WTC11 (cell line): ENCODE results near the gene MAB21L4. TPM values are rescaled to one million over a fixed set of nuclear protein-coding genes. Genes with fewer than 3 reads are reported as not detected.

Source experiments
- ATAC-seq: fragments of 200-7000 bp; cut with Tn5 transposase; 2 replicates; pipeline ENCODE4 v1.10.0; 2021; ENCODE audit warnings: mild to moderate bottlenecking, moderate library complexity
- CTCF ChIA-PET: fragments of 300-600 bp; sonication (Branson Sonifier 250); formaldehyde crosslinking; loops from one replicate; lab custom pipeline; 2021; ENCODE audit warnings: antibody characterized with exemption; lab: Charles Lee
- POLR2A ChIA-PET: fragments of 350-600 bp; sonication (Branson Sonifier 250); formaldehyde crosslinking; loops from one replicate; lab custom pipeline; 2021; ENCODE audit warnings: antibody characterized with exemption; lab: Charles Lee
- DNase-seq: peaks from one replicate; pipeline ENCODE4 v3.0.0; 2021; ENCODE audit warnings: low spot score
- H3K27ac Mint-ChIP-seq: 2 replicates; pipeline ENCODE4 v1.8.0; 2021; ENCODE audit warnings: mixed read lengths
- H3K27me3 Mint-ChIP-seq: 2 replicates; pipeline ENCODE4 v1.8.0; 2021; ENCODE audit warnings: low read depth, mild to moderate bottlenecking, moderate library complexity, mixed read lengths
- H3K36me3 Mint-ChIP-seq: 2 replicates; pipeline ENCODE4 v1.8.0; 2021; ENCODE audit warnings: mixed read lengths
- H3K4me1 Mint-ChIP-seq: 2 replicates; pipeline ENCODE4 v1.8.0; 2022; ENCODE audit warnings: mixed read lengths
- H3K4me3 Mint-ChIP-seq: 2 replicates; pipeline ENCODE4 v1.8.0; 2021; ENCODE audit warnings: mild to moderate bottlenecking, moderate library complexity, mixed read lengths
- H3K9me3 Mint-ChIP-seq: 2 replicates; pipeline ENCODE4 v1.8.0; 2021; ENCODE audit warnings: mixed read lengths
- ELF4 ChIP-seq: sonication (generic); formaldehyde crosslinking; IDR thresholded peaks from 2 replicates; pipeline ENCODE4 v1.8.1; 2022; ENCODE audit warnings: low read depth, mild to moderate bottlenecking, moderate library complexity, missing genetic modification reagents
- EMX1 ChIP-seq: fragments of 250-450 bp; sonication (Bioruptor Pico); IDR thresholded peaks from 2 replicates; pipeline ENCODE4 v1.8.0; 2021; ENCODE audit warnings: mild to moderate bottlenecking
- GABPB1 ChIP-seq: sonication (generic); formaldehyde crosslinking; IDR thresholded peaks from 2 replicates; pipeline ENCODE4 v1.8.1; 2023; ENCODE audit warnings: mild to moderate bottlenecking, missing genetic modification reagents
- GRHL2 ChIP-seq: fragments of 250-450 bp; sonication (Bioruptor Pico); IDR thresholded peaks from 2 replicates; pipeline ENCODE4 v1.8.0; 2022; ENCODE audit warnings: mild to moderate bottlenecking, moderate library complexity; ENCODE audit not compliant: insufficient replicate concordance, severe bottlenecking
- NFYB ChIP-seq: sonication (generic); formaldehyde crosslinking; conservative IDR thresholded peaks from 2 replicates; pipeline ENCODE4 v1.8.0; 2022; ENCODE audit warnings: low read depth, missing genetic modification reagents
- NR3C1 ChIP-seq: sonication (generic); formaldehyde crosslinking; conservative IDR thresholded peaks from 2 replicates; pipeline ENCODE4 v1.8.1; 2023; ENCODE audit warnings: low read depth, mild to moderate bottlenecking, missing genetic modification reagents
- PRRX2 ChIP-seq: fragments of 250-450 bp; sonication (Bioruptor Pico); IDR thresholded peaks from 2 replicates; pipeline ENCODE4 v1.8.0; 2021; ENCODE audit warnings: mild to moderate bottlenecking
- SOX15 ChIP-seq: fragments of 250-450 bp; sonication (Bioruptor Pico); IDR thresholded peaks from 2 replicates; pipeline ENCODE4 v1.9.0; 2021; ENCODE audit warnings: mild to moderate bottlenecking
- TEAD4 ChIP-seq: sonication (generic); formaldehyde crosslinking; IDR thresholded peaks from 2 replicates; pipeline ENCODE4 v1.8.0; 2022; ENCODE audit warnings: mild to moderate bottlenecking, missing genetic modification reagents
- ZNF121 ChIP-seq: sonication (generic); formaldehyde crosslinking; IDR thresholded peaks from 2 replicates; pipeline ENCODE4 v1.8.0; 2023; ENCODE audit warnings: missing genetic modification reagents
- ZNF671 ChIP-seq: fragments of 250-450 bp; sonication (Bioruptor Pico); IDR thresholded peaks from 2 replicates; pipeline ENCODE4 v1.8.0; 2021; ENCODE audit warnings: mild to moderate bottlenecking
- total RNA-seq: library from RNA; stranded (reverse); gene quantifications from 3 replicates; pipeline ENCODE4 v1.2.3, GENCODE V29; 2021
- TF ChIP-seq, protein P1 (sequence below): sonication (generic); formaldehyde crosslinking; IDR thresholded peaks from 2 replicates; pipeline ENCODE4 v1.8.1; 2023; ENCODE audit warnings: mild to moderate bottlenecking, missing genetic modification reagents, borderline replicate concordance
- TF ChIP-seq, protein P2 (sequence below): sonication (generic); formaldehyde crosslinking; IDR thresholded peaks from 2 replicates; pipeline ENCODE4 v1.8.0; 2022; ENCODE audit warnings: mild to moderate bottlenecking, missing genetic modification reagents
- TF ChIP-seq, protein P3 (sequence below): fragments of 250-450 bp; sonication (Bioruptor Pico); IDR thresholded peaks from 2 replicates; pipeline ENCODE4 v2.1.2; 2022; ENCODE audit warnings: mild to moderate bottlenecking, moderate library complexity
- TF ChIP-seq, protein P4 (sequence below): sonication (generic); formaldehyde crosslinking; IDR thresholded peaks from 2 replicates; pipeline ENCODE4 v1.8.0; 2022; ENCODE audit warnings: missing genetic modification reagents
- TF ChIP-seq, protein P5 (sequence below): fragments of 250-450 bp; sonication (Bioruptor Pico); IDR thresholded peaks from 2 replicates; pipeline ENCODE4 v1.9.0; 2021; ENCODE audit warnings: mild to moderate bottlenecking
- TF ChIP-seq, protein P6 (sequence below): sonication (generic); formaldehyde crosslinking; IDR thresholded peaks from 2 replicates; pipeline ENCODE4 v1.8.0; 2023; ENCODE audit warnings: missing genetic modification reagents, mild to moderate bottlenecking, borderline replicate concordance
- TF ChIP-seq, protein P7 (sequence below): sonication (generic); formaldehyde crosslinking; IDR thresholded peaks from 2 replicates; pipeline ENCODE4 v1.8.1; 2022; ENCODE audit warnings: missing genetic modification reagents, borderline replicate concordance

The MAB21L4 gene
- total RNA-seq, 1 experiment from 2014 or later, result not detected

DNA sequence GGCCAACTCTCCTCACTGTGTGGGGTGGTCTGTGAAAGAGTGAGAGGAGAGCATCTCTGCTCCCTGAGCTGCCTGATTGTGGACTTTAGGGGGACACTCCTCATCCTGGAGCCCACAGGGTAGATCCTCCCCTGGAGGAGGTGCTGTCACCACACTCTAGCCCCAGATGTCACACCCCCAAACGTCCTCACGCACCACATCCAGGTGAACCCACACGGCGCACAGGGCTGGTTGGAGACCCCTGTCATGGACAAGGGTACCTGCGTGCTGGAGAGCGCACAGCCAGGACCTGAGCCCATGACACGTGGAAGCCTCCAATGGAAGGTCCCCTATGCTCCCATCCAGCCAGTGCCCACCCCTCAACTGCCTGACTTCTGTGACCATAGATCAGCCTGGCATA is 16.9 kb downstream of the MAB21L4 start (continued):
- TF ChIP-seq, protein P1, sequence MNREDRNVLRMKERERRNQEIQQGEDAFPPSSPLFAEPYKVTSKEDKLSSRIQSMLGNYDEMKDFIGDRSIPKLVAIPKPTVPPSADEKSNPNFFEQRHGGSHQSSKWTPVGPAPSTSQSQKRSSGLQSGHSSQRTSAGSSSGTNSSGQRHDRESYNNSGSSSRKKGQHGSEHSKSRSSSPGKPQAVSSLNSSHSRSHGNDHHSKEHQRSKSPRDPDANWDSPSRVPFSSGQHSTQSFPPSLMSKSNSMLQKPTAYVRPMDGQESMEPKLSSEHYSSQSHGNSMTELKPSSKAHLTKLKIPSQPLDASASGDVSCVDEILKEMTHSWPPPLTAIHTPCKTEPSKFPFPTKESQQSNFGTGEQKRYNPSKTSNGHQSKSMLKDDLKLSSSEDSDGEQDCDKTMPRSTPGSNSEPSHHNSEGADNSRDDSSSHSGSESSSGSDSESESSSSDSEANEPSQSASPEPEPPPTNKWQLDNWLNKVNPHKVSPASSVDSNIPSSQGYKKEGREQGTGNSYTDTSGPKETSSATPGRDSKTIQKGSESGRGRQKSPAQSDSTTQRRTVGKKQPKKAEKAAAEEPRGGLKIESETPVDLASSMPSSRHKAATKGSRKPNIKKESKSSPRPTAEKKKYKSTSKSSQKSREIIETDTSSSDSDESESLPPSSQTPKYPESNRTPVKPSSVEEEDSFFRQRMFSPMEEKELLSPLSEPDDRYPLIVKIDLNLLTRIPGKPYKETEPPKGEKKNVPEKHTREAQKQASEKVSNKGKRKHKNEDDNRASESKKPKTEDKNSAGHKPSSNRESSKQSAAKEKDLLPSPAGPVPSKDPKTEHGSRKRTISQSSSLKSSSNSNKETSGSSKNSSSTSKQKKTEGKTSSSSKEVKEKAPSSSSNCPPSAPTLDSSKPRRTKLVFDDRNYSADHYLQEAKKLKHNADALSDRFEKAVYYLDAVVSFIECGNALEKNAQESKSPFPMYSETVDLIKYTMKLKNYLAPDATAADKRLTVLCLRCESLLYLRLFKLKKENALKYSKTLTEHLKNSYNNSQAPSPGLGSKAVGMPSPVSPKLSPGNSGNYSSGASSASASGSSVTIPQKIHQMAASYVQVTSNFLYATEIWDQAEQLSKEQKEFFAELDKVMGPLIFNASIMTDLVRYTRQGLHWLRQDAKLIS (CRISPR knock-in tag), result no peak
- TF ChIP-seq ZNF671 (no peak), SOX15 (CRISPR knock-in tag) (no peak), ELF4 (no peak), NR3C1 (CRISPR knock-in tag) (no peak)
- TF ChIP-seq, protein P2, sequence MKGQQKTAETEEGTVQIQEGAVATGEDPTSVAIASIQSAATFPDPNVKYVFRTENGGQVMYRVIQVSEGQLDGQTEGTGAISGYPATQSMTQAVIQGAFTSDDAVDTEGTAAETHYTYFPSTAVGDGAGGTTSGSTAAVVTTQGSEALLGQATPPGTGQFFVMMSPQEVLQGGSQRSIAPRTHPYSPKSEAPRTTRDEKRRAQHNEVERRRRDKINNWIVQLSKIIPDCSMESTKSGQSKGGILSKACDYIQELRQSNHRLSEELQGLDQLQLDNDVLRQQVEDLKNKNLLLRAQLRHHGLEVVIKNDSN (CRISPR knock-in tag), result no peak
- TF ChIP-seq, protein P3, sequence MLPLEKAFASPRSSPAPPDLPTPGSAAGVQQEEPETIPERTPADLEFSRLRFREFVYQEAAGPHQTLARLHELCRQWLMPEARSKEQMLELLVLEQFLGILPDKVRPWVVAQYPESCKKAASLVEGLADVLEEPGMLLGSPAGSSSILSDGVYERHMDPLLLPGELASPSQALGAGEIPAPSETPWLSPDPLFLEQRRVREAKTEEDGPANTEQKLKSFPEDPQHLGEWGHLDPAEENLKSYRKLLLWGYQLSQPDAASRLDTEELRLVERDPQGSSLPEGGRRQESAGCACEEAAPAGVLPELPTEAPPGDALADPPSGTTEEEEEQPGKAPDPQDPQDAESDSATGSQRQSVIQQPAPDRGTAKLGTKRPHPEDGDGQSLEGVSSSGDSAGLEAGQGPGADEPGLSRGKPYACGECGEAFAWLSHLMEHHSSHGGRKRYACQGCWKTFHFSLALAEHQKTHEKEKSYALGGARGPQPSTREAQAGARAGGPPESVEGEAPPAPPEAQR (CRISPR knock-in tag), result no peak

DNA sequence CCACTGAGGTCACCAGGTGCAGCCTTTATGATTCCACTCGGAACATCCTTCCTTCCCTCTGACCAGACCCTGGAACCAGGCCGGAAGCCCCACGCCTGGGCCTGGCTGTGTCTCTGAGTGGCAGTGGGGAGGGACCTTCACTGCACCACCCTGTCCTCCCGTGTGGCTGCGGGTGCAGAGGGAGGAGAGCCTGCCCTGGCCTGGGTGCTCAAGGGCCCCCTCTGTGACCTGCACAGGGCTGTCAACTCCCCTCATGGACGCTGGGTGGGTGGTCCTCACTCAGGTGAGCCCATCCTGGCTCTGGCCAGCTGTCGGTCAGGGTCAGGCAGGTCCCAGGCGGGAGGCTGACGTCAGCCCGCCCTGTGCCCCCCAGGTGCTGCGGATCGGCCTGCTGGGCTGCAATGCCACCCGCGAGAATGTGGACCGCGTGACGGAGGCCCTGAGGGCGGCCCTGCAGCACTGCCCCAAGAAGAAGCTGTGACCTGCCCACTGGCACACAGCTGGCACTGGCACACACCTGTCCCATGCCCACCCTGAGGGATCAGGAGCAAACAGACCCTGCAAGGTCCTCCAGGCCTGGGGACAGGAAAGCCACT is 17.5 kb downstream of the MAB21L4 start:
- DNase-seq, result no peak
- no peak for ATAC-seq
- Mint-ChIP-seq H3K27me3 (no peaks in the 10 kb centered on the region), H3K4me1 (no peaks in the 10 kb centered on the region), H3K36me3 (no peaks in the 10 kb centered on the region), H3K27ac (no peak overlapping the region), H3K4me3 (no peak overlapping the region), H3K9me3 (no peaks in the 10 kb centered on the region)
- ChIA-PET CTCF (no interaction called here), POLR2A (no interaction called here)
- no peak for TF ChIP-seq GRHL2 (CRISPR knock-in tag)
- TF ChIP-seq PRRX2 (CRISPR knock-in tag), result no peak
- no peak for TF ChIP-seq NFYB (CRISPR knock-in tag)
- TF ChIP-seq, protein P4, sequence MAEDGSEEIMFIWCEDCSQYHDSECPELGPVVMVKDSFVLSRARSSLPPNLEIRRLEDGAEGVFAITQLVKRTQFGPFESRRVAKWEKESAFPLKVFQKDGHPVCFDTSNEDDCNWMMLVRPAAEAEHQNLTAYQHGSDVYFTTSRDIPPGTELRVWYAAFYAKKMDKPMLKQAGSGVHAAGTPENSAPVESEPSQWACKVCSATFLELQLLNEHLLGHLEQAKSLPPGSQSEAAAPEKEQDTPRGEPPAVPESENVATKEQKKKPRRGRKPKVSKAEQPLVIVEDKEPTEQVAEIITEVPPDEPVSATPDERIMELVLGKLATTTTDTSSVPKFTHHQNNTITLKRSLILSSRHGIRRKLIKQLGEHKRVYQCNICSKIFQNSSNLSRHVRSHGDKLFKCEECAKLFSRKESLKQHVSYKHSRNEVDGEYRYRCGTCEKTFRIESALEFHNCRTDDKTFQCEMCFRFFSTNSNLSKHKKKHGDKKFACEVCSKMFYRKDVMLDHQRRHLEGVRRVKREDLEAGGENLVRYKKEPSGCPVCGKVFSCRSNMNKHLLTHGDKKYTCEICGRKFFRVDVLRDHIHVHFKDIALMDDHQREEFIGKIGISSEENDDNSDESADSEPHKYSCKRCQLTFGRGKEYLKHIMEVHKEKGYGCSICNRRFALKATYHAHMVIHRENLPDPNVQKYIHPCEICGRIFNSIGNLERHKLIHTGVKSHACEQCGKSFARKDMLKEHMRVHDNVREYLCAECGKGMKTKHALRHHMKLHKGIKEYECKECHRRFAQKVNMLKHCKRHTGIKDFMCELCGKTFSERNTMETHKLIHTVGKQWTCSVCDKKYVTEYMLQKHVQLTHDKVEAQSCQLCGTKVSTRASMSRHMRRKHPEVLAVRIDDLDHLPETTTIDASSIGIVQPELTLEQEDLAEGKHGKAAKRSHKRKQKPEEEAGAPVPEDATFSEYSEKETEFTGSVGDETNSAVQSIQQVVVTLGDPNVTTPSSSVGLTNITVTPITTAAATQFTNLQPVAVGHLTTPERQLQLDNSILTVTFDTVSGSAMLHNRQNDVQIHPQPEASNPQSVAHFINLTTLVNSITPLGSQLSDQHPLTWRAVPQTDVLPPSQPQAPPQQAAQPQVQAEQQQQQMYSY (CRISPR knock-in tag), result no peak
- TF ChIP-seq, protein P5, sequence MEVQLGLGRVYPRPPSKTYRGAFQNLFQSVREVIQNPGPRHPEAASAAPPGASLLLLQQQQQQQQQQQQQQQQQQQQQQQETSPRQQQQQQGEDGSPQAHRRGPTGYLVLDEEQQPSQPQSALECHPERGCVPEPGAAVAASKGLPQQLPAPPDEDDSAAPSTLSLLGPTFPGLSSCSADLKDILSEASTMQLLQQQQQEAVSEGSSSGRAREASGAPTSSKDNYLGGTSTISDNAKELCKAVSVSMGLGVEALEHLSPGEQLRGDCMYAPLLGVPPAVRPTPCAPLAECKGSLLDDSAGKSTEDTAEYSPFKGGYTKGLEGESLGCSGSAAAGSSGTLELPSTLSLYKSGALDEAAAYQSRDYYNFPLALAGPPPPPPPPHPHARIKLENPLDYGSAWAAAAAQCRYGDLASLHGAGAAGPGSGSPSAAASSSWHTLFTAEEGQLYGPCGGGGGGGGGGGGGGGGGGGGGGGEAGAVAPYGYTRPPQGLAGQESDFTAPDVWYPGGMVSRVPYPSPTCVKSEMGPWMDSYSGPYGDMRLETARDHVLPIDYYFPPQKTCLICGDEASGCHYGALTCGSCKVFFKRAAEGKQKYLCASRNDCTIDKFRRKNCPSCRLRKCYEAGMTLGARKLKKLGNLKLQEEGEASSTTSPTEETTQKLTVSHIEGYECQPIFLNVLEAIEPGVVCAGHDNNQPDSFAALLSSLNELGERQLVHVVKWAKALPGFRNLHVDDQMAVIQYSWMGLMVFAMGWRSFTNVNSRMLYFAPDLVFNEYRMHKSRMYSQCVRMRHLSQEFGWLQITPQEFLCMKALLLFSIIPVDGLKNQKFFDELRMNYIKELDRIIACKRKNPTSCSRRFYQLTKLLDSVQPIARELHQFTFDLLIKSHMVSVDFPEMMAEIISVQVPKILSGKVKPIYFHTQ (CRISPR knock-in tag), result no peak
- no peak for TF ChIP-seq GABPB1
- TF ChIP-seq, protein P6, sequence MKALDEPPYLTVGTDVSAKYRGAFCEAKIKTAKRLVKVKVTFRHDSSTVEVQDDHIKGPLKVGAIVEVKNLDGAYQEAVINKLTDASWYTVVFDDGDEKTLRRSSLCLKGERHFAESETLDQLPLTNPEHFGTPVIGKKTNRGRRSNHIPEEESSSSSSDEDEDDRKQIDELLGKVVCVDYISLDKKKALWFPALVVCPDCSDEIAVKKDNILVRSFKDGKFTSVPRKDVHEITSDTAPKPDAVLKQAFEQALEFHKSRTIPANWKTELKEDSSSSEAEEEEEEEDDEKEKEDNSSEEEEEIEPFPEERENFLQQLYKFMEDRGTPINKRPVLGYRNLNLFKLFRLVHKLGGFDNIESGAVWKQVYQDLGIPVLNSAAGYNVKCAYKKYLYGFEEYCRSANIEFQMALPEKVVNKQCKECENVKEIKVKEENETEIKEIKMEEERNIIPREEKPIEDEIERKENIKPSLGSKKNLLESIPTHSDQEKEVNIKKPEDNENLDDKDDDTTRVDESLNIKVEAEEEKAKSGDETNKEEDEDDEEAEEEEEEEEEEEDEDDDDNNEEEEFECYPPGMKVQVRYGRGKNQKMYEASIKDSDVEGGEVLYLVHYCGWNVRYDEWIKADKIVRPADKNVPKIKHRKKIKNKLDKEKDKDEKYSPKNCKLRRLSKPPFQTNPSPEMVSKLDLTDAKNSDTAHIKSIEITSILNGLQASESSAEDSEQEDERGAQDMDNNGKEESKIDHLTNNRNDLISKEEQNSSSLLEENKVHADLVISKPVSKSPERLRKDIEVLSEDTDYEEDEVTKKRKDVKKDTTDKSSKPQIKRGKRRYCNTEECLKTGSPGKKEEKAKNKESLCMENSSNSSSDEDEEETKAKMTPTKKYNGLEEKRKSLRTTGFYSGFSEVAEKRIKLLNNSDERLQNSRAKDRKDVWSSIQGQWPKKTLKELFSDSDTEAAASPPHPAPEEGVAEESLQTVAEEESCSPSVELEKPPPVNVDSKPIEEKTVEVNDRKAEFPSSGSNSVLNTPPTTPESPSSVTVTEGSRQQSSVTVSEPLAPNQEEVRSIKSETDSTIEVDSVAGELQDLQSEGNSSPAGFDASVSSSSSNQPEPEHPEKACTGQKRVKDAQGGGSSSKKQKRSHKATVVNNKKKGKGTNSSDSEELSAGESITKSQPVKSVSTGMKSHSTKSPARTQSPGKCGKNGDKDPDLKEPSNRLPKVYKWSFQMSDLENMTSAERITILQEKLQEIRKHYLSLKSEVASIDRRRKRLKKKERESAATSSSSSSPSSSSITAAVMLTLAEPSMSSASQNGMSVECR (CRISPR knock-in tag), result no peak
- TF ChIP-seq TEAD4 (CRISPR knock-in tag), result no peak
- TF ChIP-seq EMX1, result no peak
- TF ChIP-seq ZNF121 (CRISPR knock-in tag), result no peak
- TF ChIP-seq, protein P7, sequence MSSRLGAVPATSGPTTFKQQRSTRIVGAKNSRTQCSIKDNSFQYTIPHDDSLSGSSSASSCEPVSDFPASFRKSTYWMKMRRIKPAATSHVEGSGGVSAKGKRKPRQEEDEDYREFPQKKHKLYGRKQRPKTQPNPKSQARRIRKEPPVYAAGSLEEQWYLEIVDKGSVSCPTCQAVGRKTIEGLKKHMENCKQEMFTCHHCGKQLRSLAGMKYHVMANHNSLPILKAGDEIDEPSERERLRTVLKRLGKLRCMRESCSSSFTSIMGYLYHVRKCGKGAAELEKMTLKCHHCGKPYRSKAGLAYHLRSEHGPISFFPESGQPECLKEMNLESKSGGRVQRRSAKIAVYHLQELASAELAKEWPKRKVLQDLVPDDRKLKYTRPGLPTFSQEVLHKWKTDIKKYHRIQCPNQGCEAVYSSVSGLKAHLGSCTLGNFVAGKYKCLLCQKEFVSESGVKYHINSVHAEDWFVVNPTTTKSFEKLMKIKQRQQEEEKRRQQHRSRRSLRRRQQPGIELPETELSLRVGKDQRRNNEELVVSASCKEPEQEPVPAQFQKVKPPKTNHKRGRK, result no peak
